K562 (cell line): ENCODE measurements around the gene CNPY4.

Source experiments
- ARNT ChIP-seq, 2 experiments: fragments of 450-650 bp; IDR thresholded peaks; 2 replicates each; pipeline ENCODE4 v1.6.1; 2016; ENCODE audit warnings: mild to moderate bottlenecking in 1 of 2
- ELK3 ChIP-seq: fragments of 450-650 bp; formaldehyde crosslinking; IDR thresholded peaks from 2 replicates; pipeline ENCODE4 v1.4.0; 2020; ENCODE audit warnings: mild to moderate bottlenecking
- HNRNPK ChIP-seq: fragments of 200-400 bp; formaldehyde crosslinking; IDR thresholded peaks from one replicate; pipeline ENCODE4 v1.6.1; 2018; ENCODE audit warnings: mild to moderate bottlenecking, low read depth, low read length; ENCODE audit not compliant: poor library complexity, severe bottlenecking
- MLLT1 ChIP-seq, 2 experiments: fragments of 450-650 bp; IDR thresholded peaks; 2 replicates each; pipeline ENCODE4 v1.6.1; 2016
- TBP ChIP-seq: optimal IDR thresholded peaks from 2 replicates; pipeline ENCODE3; 2011; ENCODE audit warnings: low read depth, low read length, improper control_type of control experiment
- THRA ChIP-seq: fragments of 450-650 bp; IDR thresholded peaks from 2 replicates; pipeline ENCODE4 v1.6.1; 2017; ENCODE audit warnings: mild to moderate bottlenecking, moderate library complexity
- YY1 ChIP-seq, 3 experiments: IDR thresholded peaks; 2 replicates each; pipeline ENCODE4 v1.6.1; 2011; ENCODE audit warnings: low read length in 2 of 3, mild to moderate bottlenecking in 2 of 3, moderate library complexity in 2 of 3, borderline replicate concordance in 1 of 3, control low read depth in 1 of 3, low read depth in 1 of 3; ENCODE audit not compliant: insufficient read depth in 3 of 3, insufficient replicate concordance in 2 of 3, control insufficient read depth in 1 of 3, insufficient read length in 1 of 3; ENCODE audit errors: extremely low read depth in 1 of 3
- ZBTB17 ChIP-seq: fragments of 450-650 bp; formaldehyde crosslinking; IDR thresholded peaks from 2 replicates; pipeline ENCODE4 v1.4.0; 2020; ENCODE audit warnings: mild to moderate bottlenecking
- ZBTB8A ChIP-seq: fragments of 450-650 bp; IDR thresholded peaks from 2 replicates; pipeline ENCODE4 v1.6.1; 2018; ENCODE audit warnings: mild to moderate bottlenecking, moderate library complexity; ENCODE audit not compliant: partially characterized antibody
- ZNF407 ChIP-seq: fragments of 450-650 bp; IDR thresholded peaks from 2 replicates; pipeline ENCODE4 v1.6.1; 2016; ENCODE audit warnings: low read depth
- ZNF780A ChIP-seq: fragments of 250-450 bp; sonication (Bioruptor Pico); IDR thresholded peaks from 2 replicates; pipeline ENCODE4 v1.5.0; 2021; ENCODE audit warnings: mild to moderate bottlenecking

- no peak for TF ChIP-seq HNRNPK
- TF ChIP-seq ZNF780A (CRISPR knock-in tag), result no peak
- no peak for TF ChIP-seq MLLT1 (IDR thresholded peaks at IDR 0.05)
- no peak for TF ChIP-seq ZBTB17 (CRISPR knock-in tag)
- TF ChIP-seq TBP, result no peak
- no peak for TF ChIP-seq ZBTB8A
- TF ChIP-seq THRA, result no peak
- no peak for TF ChIP-seq ARNT (IDR thresholded peaks at IDR 0.05)
- no peak for TF ChIP-seq YY1 (IDR thresholded peaks at IDR 0.05; ENCODE audit: borderline replicate concordance in 1 of 3, control insufficient read depth in 1 of 3, extremely low read depth in 1 of 3, insufficient read depth in 3 of 3, insufficient read length in 1 of 3, insufficient replicate concordance in 2 of 3, low read depth in 1 of 3, low read length in 2 of 3)
- no peak for TF ChIP-seq ZNF407
- TF ChIP-seq ELK3 (CRISPR knock-in tag), result no peak
Measured at GRCh38 chr7:100080907-100081534, 38.4 kb upstream of the CNPY4 start.
